Heart left ventricle (tissue), 13 donors: ENCODE data around the gene C16orf92.

Experiments
- POLR2A ChIP-seq, 2 donors: fragments of 450-650 bp; IDR thresholded peaks; one replicate each; pipeline ENCODE4 v1.6.1; 2017; ENCODE audit warnings: antibody characterized with exemption in 2 of 2, mild to moderate bottlenecking in 2 of 2, moderate library complexity in 2 of 2
- TF ChIP-seq, protein P1 (sequence below), 12 donors: fragments of 200-600 bp; sonication (generic) in 4 of 12; IDR thresholded peaks; one replicate each; pipeline versions ENCODE4 v1.5.0 to v1.8.0; 2018 to 2022; ENCODE audit warnings: antibody characterized with exemption in 12 of 12, mild to moderate bottlenecking in 5 of 12
- donor health status: ischemic (EF 13 %, LVEDD 7.1; RV severe dilation, severe dysfunction).
- donor health status: DM: no; HTN: yes; CAD: no.
- donor health status: DM: no; HTN: no; CAD: no.
- donor health status: ischemic (EF 25% LVEDD 6.9; RV normal size, moderate dysfunction).
- donor health status: ischemic (EF 25% LVEDD 5.7; RV mildly dilated, moderate dysfunction).
- donor health status: ischemic (EF 35%, LVEDD 5.7; RV mildly dilated, moderate dysfunction).
- donor health status: nonischemic (EF 11% LVEDD 7.7; RV severe dilation, severe dysfunction).
- donor health status: DM: yes; HTN: yes; CAD: no.
- donor health status: PGD.
- donor health status: ischemic (EF 29% LVEDD 5.4; RV normal size, mild dysfunction).
- donor health status: nonischemic (EF 23%, LVEDD 6.1; RV moderate dilation, normal function).

GRCh38 chr16:30070490-30070889, 47.5 kb downstream of the C16orf92 start:
- TF ChIP-seq, protein P1, sequence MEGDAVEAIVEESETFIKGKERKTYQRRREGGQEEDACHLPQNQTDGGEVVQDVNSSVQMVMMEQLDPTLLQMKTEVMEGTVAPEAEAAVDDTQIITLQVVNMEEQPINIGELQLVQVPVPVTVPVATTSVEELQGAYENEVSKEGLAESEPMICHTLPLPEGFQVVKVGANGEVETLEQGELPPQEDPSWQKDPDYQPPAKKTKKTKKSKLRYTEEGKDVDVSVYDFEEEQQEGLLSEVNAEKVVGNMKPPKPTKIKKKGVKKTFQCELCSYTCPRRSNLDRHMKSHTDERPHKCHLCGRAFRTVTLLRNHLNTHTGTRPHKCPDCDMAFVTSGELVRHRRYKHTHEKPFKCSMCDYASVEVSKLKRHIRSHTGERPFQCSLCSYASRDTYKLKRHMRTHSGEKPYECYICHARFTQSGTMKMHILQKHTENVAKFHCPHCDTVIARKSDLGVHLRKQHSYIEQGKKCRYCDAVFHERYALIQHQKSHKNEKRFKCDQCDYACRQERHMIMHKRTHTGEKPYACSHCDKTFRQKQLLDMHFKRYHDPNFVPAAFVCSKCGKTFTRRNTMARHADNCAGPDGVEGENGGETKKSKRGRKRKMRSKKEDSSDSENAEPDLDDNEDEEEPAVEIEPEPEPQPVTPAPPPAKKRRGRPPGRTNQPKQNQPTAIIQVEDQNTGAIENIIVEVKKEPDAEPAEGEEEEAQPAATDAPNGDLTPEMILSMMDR (IDR thresholded peaks at IDR 0.05) = no peak
- no peak for TF ChIP-seq POLR2A (IDR thresholded peaks at IDR 0.05)
